Suppressor macrophage treated with lipopolysaccharide for 1 hour (primary cell): Measurements from ENCODE around the gene ZC3H12C.
"Not testable (repeated sequence)": the region's sequence is repeated elsewhere in the genome, so short reads cannot be mapped to it uniquely, and the experiment has no call there.

Experiments
- DNase-seq, 3 donors: peaks; one replicate each; pipeline ENCODE4 v3.0.0-alpha.2; 2020 to 2022

ZC3H12C gene

DNA sequence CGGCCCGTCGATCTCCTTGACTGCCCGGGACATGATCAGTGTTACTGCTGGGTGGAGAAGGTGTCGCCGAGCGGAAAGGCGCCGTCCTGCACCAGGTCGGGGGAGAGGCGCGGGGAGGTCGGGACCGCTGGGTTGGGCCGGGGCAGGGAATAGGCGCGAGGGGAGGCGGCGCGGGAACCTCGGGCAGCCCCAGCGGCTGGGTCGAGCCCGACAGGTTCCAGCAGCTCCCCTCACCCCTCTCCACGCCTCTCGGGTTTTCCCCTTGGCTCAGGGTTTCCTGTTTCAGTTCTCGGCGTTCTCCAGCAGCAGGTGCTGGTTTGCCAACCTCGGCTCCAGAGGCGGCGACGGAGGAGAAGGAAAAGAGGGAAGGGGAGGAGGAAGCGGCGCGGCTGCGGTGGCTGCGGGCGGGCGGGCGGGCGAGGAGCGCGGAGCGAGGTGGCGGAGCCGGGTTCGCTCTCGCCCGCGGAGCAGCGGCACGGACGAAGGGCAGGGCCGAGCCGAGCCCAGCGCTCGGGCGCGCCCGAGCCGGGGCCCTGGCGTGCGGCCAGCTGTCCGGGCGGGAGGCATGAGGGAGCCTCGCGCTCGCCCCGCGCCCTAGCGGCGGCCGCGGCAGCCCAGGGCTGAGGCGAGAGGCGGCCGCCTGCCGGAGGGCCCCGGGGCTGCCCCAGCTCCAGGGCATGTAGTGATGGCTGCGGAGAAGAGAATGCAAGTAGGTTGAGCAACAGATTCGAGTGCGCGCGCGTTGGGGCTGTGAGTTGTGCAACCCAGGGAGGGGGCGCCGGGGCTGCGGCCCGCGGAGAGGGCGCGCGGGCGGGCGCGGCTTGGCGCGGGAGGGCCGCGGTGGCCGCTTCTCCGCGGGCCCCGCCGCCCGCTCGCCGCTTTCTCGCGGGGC is at the start of gene ZC3H12C:
TSS of gene ZC3H12C (plus strand) at position 878 of the 892 bp plus-strand sequence. CDS start 20 bp downstream, outside the sequence.
- peak; percentile 95 to 97 (median 96) for DNase-seq

DNA sequence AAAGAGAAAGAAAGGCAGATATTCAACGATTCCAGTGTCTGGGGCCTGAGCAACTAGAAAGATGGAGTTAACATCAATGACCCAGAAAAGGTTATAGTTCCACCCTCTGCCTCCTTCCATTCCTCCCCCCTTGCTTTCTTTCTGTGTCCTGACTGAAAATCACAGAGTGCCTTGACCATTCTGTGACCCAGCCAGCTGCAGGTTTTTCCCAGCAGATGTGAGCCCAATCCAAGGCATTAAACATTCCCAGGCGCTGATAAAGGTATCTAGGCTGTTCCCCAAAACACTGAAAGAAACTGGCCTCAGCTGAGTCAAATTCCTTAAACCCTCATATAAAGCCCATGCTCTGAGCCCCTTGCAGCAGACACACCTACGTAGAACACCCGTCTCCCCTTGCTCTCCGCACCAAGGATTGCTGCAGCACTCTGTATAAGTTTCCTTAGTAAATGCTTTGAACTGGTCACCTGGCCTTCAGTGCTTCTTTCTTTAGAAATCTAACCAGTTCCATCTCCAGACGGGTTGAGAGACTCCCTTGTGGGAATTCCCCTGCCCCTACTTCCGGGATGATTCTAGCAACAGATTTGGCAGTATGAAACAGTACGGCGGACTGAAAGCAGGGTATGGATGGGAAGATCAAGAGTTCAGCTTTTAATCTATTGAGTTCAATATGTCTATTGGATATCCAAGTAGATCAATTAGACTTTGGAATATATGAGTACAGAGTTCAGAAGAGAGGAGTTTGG is 48.8 kb upstream of the ZC3H12C start:
- no peak for DNase-seq

DNA sequence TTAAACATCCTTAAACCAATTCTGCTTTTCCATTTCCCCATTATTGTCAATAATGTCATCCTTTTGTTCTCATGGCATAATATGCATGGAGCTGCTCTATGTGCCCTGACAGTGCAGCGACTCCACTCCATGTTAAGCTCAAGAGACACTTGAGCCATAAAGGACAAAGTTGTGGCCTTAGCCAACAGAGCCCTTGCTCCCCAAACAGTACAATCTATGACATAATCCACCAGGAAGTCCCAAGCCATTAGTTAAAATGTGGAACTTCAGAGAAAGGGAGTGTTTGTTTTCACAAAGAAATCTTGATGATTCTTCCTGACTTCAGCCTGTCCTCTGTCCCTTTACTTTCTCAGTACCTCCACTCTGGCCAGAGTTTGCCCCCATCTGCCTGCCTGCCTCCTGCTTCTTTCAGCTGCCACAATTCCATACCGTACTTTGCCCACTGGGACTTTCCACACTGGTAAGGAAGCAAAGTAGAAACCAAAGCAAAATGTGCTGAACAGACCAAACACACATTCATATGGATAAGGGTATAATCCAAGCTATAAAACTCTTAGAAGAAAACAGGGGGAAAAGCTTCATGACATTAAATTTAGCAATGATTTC is 46.3 kb upstream of the ZC3H12C start:
- peak; percentile 37 to 68 (median 59) for DNase-seq

DNA sequence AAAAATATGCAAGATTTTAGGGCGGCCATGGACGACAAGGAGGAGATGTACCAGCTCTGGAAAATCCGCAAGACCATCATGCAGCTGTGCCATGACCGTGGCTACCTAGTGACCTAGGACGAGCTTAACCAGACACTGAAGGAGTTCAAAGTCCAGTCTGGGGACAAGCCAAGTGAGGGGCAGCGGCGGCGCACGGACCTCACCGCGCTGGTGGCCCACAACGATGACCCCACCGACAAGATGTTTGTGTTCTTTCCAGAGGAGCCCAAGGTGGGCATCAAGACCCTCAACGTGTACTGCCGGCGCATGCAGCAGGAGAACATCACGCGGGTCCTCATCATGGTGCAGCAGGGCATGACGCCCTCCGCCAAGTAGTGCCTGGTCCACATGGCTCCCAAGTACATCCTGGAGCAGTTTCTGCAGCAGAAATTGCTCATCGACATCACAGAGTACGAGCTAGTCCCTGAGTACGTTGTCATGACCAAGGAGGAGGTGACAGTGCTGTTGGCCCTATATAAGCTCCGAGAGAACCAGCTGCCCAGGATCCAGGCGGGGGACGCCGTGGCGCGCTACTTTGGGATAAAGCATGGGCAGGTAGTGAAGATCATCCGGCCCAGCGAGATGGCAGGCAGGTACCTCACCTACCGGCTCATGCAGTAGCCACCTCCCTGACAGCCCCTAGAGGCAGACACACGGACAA is 43.5 kb upstream of the ZC3H12C start:
- no peak for DNase-seq

DNA sequence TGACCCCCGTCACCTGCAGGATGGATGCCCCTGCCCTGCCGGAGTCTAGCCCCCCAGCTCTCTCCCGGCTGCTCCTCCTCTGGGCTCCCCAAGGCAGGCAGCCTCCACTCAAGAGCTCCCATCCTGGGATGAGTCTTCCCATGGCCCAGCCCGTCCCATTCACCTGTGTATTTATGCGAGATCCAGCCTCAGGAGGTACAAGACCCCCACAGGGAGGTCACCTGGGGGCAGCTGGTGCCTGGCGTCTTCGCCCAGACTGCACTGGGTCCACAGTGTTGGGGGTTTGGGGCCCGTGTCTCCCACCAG is 43.0 kb upstream of the ZC3H12C start:
- DNase-seq: no peak

GRCh38 chr11:110053848-110054414 is 39.3 kb upstream of the ZC3H12C start:
- DNase-seq: no peak

GRCh38 chr11:110056956-110057355 is 36.2 kb upstream of the ZC3H12C start:
- DNase-seq: no peak

DNA sequence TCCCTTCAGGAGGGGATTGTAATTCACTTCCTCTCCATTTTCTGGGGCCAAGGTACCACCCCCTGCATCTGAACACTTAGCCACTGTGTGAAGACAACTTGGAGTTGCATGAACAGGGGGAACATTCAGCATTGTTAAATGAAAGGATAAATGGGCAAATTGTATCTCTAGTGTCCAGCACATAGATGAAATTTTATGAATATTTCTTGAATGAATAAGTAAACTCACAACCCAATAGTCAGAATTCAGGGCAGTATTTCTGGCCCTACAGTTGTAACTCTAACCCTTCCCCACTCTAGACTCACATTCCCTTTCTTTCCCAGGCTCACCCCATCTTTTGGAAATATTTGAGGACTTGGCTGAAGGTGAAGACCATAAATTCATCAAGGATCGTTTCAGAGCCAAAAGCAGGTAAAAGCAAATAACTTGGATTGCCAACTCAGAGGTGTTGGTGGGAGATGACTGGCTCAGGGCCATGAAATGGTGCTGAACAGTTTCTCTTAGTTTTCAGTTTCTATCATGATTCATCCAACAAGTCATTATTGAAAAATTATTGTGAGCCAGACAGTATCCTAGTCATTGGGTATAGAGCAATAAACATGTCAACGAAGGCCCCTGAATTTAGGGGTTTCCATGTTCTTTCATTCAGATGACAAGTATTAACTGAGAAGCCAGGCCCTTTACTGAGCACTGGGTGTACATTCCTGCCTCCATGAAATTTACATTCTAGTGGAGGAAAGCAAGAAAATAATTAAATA is 33.3 kb upstream of the ZC3H12C start:
- no peak for DNase-seq

GRCh38 chr11:110061296-110061695 is 31.9 kb upstream of the ZC3H12C start:
- no peak for DNase-seq

DNA sequence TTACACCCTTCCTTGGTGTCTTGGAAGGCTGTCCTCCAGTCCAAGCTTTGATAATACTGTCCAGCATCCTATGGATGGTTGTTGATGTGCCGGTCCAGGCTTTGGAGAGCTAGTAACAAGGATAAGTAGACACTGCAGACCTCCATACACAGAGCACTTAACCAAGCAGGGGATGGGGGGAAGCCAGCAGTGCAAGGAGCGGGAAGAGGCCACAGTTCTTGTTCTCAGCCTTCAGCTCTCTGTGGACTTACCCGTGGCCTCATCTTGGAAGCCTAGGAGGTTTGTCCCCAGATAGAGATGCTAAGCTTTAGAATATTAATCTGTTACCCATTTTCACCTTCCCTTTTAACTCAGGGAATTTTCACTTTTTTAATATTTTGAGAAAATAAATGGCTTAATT is 30.9 kb upstream of the ZC3H12C start:
- no peak for DNase-seq

- no peak for DNase-seq
Observed at GRCh38 chr11:110065189-110065588, 28.0 kb upstream of the ZC3H12C start.

- DNase-seq: not testable (repeated sequence)
Observed at GRCh38 chr11:110068001-110068400, 25.2 kb upstream of the ZC3H12C start.

- peak; percentile 68 to 75 (median 69) for DNase-seq
Observed at GRCh38 chr11:110069158-110069737, 23.9 kb upstream of the ZC3H12C start.

- DNase-seq: no peak
Observed at GRCh38 chr11:110070176-110070575, 23.0 kb upstream of the ZC3H12C start.

DNA sequence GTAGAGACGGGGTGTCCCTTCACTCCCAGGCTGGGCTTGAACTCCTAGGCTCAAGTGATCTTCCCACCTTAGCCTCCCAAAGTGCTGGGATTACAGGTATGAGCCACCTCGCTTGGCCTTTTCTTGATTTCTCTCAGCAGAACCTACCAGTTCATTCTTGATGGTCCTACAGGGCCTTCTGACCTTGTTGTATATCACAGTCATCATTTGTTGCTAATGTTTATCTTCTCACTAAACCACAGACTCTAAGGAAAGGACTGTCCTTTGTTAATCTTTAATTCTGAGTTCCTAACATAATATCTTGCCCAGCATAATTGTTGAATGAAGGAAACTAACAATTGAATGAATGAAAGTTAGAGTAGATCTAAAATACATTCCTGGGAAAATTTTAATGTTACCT is 22.0 kb upstream of the ZC3H12C start:
- DNase-seq: no peak

DNA sequence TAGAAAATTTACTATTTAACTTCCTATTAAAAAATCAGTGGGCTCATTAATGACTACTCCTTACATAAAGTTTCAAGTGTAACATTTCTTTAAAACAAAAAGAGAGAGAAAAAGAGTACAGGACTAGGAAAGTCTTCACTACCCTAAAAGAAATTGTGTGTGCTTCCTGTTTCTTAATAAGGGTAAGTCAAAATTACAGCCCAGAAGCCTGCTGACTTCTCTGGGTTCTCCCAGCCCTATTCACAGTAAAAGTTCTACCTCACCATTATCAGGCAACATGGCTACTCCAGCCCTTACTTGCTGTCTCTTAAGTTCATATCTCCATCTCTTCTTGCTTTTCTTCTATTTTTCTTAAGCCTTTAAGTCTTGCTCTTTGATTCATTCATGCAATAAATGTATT is 20.3 kb upstream of the ZC3H12C start:
- DNase-seq: peak; percentile 57 to 68 (median 64)

GRCh38 chr11:110074499-110074898 is 18.7 kb upstream of the ZC3H12C start:
- DNase-seq: no peak

DNA sequence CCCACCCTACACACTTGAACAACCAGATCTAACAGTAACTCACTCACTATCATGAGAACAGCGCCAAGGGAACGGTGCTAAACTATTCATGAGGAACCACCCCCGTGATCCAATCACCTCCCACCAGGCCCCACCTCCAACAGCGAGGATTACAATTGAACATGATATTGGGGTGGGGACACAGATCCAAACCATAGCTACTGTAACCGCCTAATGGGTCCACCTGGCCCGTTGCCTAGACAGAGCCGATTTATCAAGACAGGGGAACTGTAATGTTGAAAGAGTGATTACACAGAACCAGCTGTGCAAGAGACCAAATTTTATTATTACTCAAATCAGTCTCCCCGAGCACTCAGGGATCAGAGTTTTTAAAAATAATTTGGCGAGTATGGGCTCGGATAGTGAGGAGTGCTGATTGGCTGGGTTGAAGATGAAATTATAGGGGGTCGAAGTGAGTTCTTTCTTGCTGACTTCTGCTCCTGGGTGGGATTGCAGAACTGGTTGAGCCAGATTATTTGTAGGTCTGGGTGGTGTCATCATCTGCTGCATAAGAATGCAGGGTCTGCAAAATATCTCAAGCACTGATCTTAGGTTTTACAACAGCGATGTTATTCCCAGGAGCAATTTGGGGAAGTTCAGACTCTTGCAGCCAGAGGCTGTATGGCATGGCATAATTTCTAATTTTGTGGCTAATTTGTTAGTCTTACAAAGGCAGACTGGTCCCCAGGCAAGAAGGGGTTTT is 17.9 kb upstream of the ZC3H12C start:
- peak; percentile 51 to 75 (median 62) for DNase-seq

- no peak for DNase-seq
Observed at GRCh38 chr11:110075847-110076208, 17.4 kb upstream of the ZC3H12C start.

DNA sequence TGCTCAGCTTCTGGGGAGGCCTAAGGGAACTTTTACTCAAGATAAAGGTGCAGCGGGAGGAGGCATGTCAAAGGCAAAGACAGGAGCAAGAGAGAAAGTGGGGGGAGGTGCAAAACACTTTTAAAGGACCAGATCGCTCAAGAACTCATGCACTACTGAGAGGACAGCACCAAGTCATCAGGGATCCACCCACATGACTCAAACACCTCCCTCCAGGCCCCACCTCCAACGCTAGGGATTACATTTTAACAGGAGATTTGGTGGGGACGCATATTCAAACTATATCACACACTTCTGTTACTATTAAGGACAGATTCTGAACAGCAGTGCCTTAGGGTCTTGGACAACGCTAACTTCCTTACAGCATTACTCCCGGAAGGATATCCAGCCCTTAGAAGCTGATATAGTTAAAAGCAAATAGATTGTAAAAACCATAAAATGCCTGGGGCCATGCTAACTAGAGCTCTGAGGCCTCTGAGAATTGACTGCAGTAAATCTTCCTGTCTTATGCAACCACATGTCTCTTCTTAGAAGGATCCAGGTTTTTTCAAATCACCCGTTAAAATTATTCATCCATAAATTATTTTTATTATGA is 16.7 kb upstream of the ZC3H12C start:
- no peak for DNase-seq
